B cell (primary cell): ENCODE measurements around the gene LYRM9. TPM values are rescaled to one million over a fixed set of nuclear protein-coding genes. Genes with fewer than 3 reads are reported as not detected.

Source experiments
- ATAC-seq: fragments of 200-7000 bp; cut with Tn5 transposase; one replicate; pipeline ENCODE4 v1.10.0; 2021; ENCODE audit warnings: low read depth, mild to moderate bottlenecking, moderate number of reproducible peaks, moderate library complexity
- CTCF ChIA-PET: fragments of 350-600 bp; sonication (Branson Sonifier 250); formaldehyde crosslinking; loops from one replicate; lab custom pipeline; 2021; ENCODE audit warnings: antibody characterized with exemption, inconsistent platforms; lab: Charles Lee
- POLR2A ChIA-PET: fragments of 350-600 bp; sonication (Branson Sonifier 250); formaldehyde crosslinking; loops from one replicate; lab custom pipeline; 2021; ENCODE audit warnings: antibody characterized with exemption; lab: Charles Lee
- DNase-seq: peaks from one replicate; pipeline ENCODE4 v3.0.0; 2013
- H2AFZ ChIP-seq: 2 replicates; pipeline ENCODE4 v1.6.1; 2012; ENCODE audit warnings: mild to moderate bottlenecking, low read depth, low read length; ENCODE audit not compliant: insufficient read depth, poor library complexity, severe bottlenecking
- H3K27ac ChIP-seq, 2 donors: 1 replicate in 1 of 2; 2 replicates in 1 of 2; pipeline ENCODE4 v1.5.1; 2012 to 2013; ENCODE audit warnings: low read length in 2 of 2, mild to moderate bottlenecking in 2 of 2, moderate library complexity in 1 of 2
- H3K27me3 ChIP-seq, 4 experiments: fragments of 200-600 bp in 1 of 4; sonication (generic) in 1 of 4; replicated peaks in 1 of 4; 1 replicate in 2 of 4; 2 replicates in 2 of 4; pipeline versions ENCODE4 v1.6.1 to v1.7.0; 2013 to 2016; ENCODE audit warnings: low read length in 3 of 4, mild to moderate bottlenecking in 2 of 4, mixed read lengths in 1 of 4, moderate library complexity in 1 of 4; ENCODE audit not compliant: insufficient read depth in 4 of 4, control insufficient read depth in 3 of 4; ENCODE audit errors: control extremely low read depth in 1 of 4
- H3K36me3 ChIP-seq, 2 experiments: replicated peaks in 1 of 2; 1 replicate in 1 of 2; 2 replicates in 1 of 2; pipeline versions ENCODE4 v1.6.1 to v1.7.1; 2013; ENCODE audit warnings: low read length in 1 of 2; ENCODE audit not compliant: insufficient read depth in 2 of 2, control insufficient read depth in 1 of 2; ENCODE audit errors: control extremely low read depth in 1 of 2, extremely low read depth in 1 of 2
- H3K4me1 ChIP-seq, 2 donors: fragments of 200-600 bp in 1 of 2; sonication (generic) in 1 of 2; 1 replicate in 1 of 2; 2 replicates in 1 of 2; pipeline versions ENCODE4 v1.5.1 to v1.6.1; 2013 to 2017; ENCODE audit warnings: low read length in 2 of 2; ENCODE audit not compliant: control insufficient read depth in 2 of 2, insufficient read depth in 2 of 2
- H3K4me2 ChIP-seq: replicated peaks from 2 replicates; pipeline ENCODE3; 2012; ENCODE audit warnings: mild to moderate bottlenecking, low read depth, low read length; ENCODE audit not compliant: poor library complexity, severe bottlenecking
- H3K4me3 ChIP-seq, 5 experiments: fragments of 200-600 bp in 1 of 5; sonication (generic) in 1 of 5; 1 replicate in 3 of 5; 2 replicates in 2 of 5; pipeline versions ENCODE4 v1.5.1 to v1.7.0; 2011 to 2016; ENCODE audit warnings: low read length in 4 of 5, mild to moderate bottlenecking in 4 of 5, low read depth in 2 of 5, control low read depth in 1 of 5, moderate library complexity in 1 of 5; ENCODE audit not compliant: insufficient read depth in 1 of 5; ENCODE audit errors: control extremely low read depth in 1 of 5, extremely low read depth in 1 of 5
- H3K79me2 ChIP-seq: fragments of 200-600 bp; sonication (generic); one replicate; pipeline ENCODE4 v1.6.0; 2016; ENCODE audit warnings: low read length; ENCODE audit not compliant: control insufficient read depth, insufficient read depth
- H3K9ac ChIP-seq: fragments of 200-600 bp; sonication (generic); 2 replicates; pipeline ENCODE4 v1.6.1; 2017; ENCODE audit warnings: mild to moderate bottlenecking, low read length, moderate library complexity
- H3K9me3 ChIP-seq, 3 donors: one replicate each; pipeline versions ENCODE4 v1.6.1 to v1.7.1; 2013; ENCODE audit warnings: low read length in 2 of 3; ENCODE audit not compliant: control insufficient read depth in 2 of 3, insufficient read depth in 1 of 3; ENCODE audit errors: control extremely low read depth in 1 of 3
- H4K20me1 ChIP-seq: 2 replicates; pipeline ENCODE4 v1.6.0; 2012; ENCODE audit warnings: mild to moderate bottlenecking, low read length; ENCODE audit not compliant: insufficient read depth, control insufficient read depth, poor library complexity, severe bottlenecking
- H3K27ac Mint-ChIP-seq: one replicate; pipeline ENCODE4 v1.8.0; 2021; ENCODE audit warnings: mixed read lengths
- H3K27me3 Mint-ChIP-seq: one replicate; pipeline ENCODE4 v1.8.0; 2021; ENCODE audit warnings: mixed read lengths
- H3K4me1 Mint-ChIP-seq: one replicate; pipeline ENCODE4 v1.8.0; 2021; ENCODE audit warnings: mixed read lengths
- H3K4me3 Mint-ChIP-seq: one replicate; pipeline ENCODE4 v1.8.0; 2021; ENCODE audit warnings: mixed read lengths
- H3K9me3 Mint-ChIP-seq: one replicate; pipeline ENCODE4 v1.8.0; 2022; ENCODE audit warnings: mixed read lengths; ENCODE audit not compliant: insufficient read depth
- CTCF ChIP-seq: fragments of 200-600 bp; IDR thresholded peaks from one replicate; pipeline ENCODE4 v1.8.0; 2022; ENCODE audit warnings: antibody characterized with exemption, mild to moderate bottlenecking
- EZH2 ChIP-seq: IDR thresholded peaks from 2 replicates; pipeline ENCODE4 v1.6.1; 2012; ENCODE audit warnings: borderline replicate concordance, low read depth, mild to moderate bottlenecking, moderate library complexity, low read length; ENCODE audit not compliant: insufficient read depth, poor library complexity, severe bottlenecking
- WGBS: methylation state at CpG from one replicate; pipeline ENCODE4 v1.1.5; 2013; ENCODE audit warnings: missing lambda C conversion rate; ENCODE audit not compliant: insufficient coverage; 5-methylcytosine and 5-hydroxymethylcytosine counted together
- intact Hi-C: fragments of 100-400 bp; cut with micrococcal nuclease; formaldehyde crosslinking; loops from one replicate; pipeline ENCODE4 v1.10.0; 2022
- polyA plus RNA-seq: library from polyadenylated mRNA; depleted of rRNA; stranded (reverse); fragments of >200 nt; gene quantifications from 2 replicates; pipeline ENCODE4 v1.2.3, GENCODE V29; 2012
- total RNA-seq, 2 donors: library from RNA; stranded (reverse); fragments of 120-200 nt in 1 of 2; gene quantifications; 1 replicate in 1 of 2; 2 replicates in 1 of 2; pipeline versions ENCODE4 v1.2.3 to v1.2.4, GENCODE V29; 2013 to 2022

Gene LYRM9
- total and polyA plus RNA-seq, 2 donors (not counting 1 experiment from before 2014, with no cell fraction given), result 12.1 to 14.2 TPM

DNA sequence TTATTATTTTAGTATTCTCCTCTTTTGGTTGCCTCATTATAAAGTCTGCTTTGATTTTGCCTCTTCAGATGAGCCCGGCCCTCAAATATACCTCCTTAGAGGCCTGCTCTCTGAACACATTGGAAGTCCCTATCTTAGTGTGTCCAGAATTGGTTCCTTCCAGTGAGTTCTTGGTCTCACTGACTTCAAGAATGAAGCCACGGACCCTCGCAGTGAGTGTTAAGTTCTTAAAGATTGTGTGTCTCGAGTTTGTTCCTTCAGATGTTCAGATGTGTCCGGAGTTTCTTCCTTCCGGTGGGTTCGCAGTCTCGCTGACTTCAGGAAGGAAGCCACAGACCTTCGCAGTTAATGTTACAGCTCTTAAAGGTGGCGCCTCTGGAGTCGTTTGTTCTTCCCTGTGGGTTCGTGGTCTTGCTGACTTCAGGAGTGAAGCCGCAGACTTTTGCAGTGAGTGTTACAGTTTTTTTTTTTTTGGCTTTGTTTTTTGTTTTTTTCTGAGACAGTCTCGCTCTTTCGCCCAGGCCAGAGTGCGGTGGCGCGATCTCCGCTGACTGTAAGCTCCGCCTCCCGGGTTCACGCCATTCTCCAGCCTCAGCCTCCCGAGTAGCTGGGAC lies 47.0 kb downstream of the LYRM9 start:
- POLR2A ChIA-PET, result no interaction called here
- Mint-ChIP-seq H3K4me3 (peak overlapping the region; percentile 80), H3K4me1 (peaks cover 20% of the 10 kb centered on the region), H3K9me3 (no peaks in the 10 kb centered on the region), H3K27ac (peak overlapping the region; percentile 62), H3K27me3 (peaks cover 17% of the 10 kb centered on the region)
- Histone ChIP-seq H3K4me2 (peak overlapping the region; percentile 61), H3K4me3 (peak overlapping the region; percentile 19 to 55 (median 34)), H3K9ac (peak overlapping the region; percentile 47), H3K9me3 (peaks cover 0 to 9% (median 0%) of the 10 kb centered on the region in 3 donors), H3K27ac (no peak overlapping the region), H3K79me2 (no peaks in the 10 kb centered on the region), H4K20me1 (no peaks in the 10 kb centered on the region), H3K27me3 (peaks cover 0 to 5% (median 0%) of the 10 kb centered on the region in 4 experiments), H3K36me3 (no peaks in the 10 kb centered on the region), H3K4me1 (peaks cover 9 to 15% of the 10 kb centered on the region in 2 donors), H2AFZ (peak overlapping the region; percentile 69)
- CTCF ChIA-PET, result interaction anchor here (0.9 to 1.4 kb wide), 3 partner anchors 19 to 41 kb away, joined by 4 to 5 read pairs (median 5); no protein-coding TSS in a partner anchor
- 26% methylated on average over 23 of the region's 23 CpGs for WGBS
- intact Hi-C loops, result no loop called here
- ATAC-seq (no peak), DNase-seq (peak; percentile 19)
- TF ChIP-seq CTCF (no peak), EZH2 (no peak)
